K562 (cell line): Measurements from ENCODE around the gene KRT8. TPM values are rescaled to one million over a fixed set of nuclear protein-coding genes. Genes with fewer than 3 reads are reported as not detected.

ENCODE experiments used
- ATAC-seq: fragments of 200-7000 bp; cut with Tn5 transposase; 3 replicates; pipeline ENCODE4 v1.9.1; 2020; ENCODE audit warnings: moderate library complexity
- BruUV-seq: library from RNA; stranded (reverse); fragments of 400-500 nt; replicated peaks from 2 replicates; lab custom pipeline; 2021; lab: Mats Ljungman, UMichigan
- CTCF ChIA-PET: fragments of 300-600 bp; formaldehyde crosslinking; extraction: SDS; loops from one replicate; lab custom pipeline; 2021; ENCODE audit warnings: low intra/inter-chr PET ratio; lab: Yijun Ruan, JAX
- POLR2A ChIA-PET: fragments of 300-600, 350-650 bp; sonication (Branson Sonifier 250); formaldehyde crosslinking; extraction: SDS; loops from one replicate; lab custom pipeline; 2021; ENCODE audit warnings: antibody characterized with exemption, inconsistent platforms; lab: Yijun Ruan, JAX
- DNase-seq, 4 experiments: peaks; one replicate each; pipeline versions ENCODE4 v3.0.0 to v3.0.0-alpha.2; 2011 to 2018; ENCODE audit warnings: low spot score in 3 of 4, mixed read lengths in 3 of 4; ENCODE audit errors: extremely low read depth in 1 of 4
- FAIRE-seq: peaks from 2 replicates; lab custom pipeline; 2011; peaks lifted over from hg19 to GRCh38; lab: Jason Lieb, UNC
- H2AFZ ChIP-seq: 2 replicates; pipeline ENCODE4 v1.6.0; 2011; ENCODE audit warnings: low read depth, low read length, control low read depth, inconsistent platforms
- H3K27ac ChIP-seq: fragments of 200-600 bp; 3 replicates; pipeline ENCODE4 v1.8.0; 2011; ENCODE audit warnings: low read depth, mild to moderate bottlenecking, control low read depth, inconsistent platforms, low read length, moderate library complexity, mixed read lengths; ENCODE audit errors: extremely low read depth
- H3K27me3 ChIP-seq, 2 experiments: fragments of 300-600 bp in 1 of 2; 2 replicates in 1 of 2; 3 replicates in 1 of 2; pipeline versions ENCODE4 v1.6.0 to v1.8.0; 2011; ENCODE audit warnings: inconsistent platforms in 2 of 2, low read length in 2 of 2, mild to moderate bottlenecking in 1 of 2, mixed read lengths in 1 of 2, moderate library complexity in 1 of 2; ENCODE audit not compliant: control insufficient read depth in 2 of 2, insufficient read depth in 2 of 2
- H3K36me3 ChIP-seq: fragments of 300-600 bp; 3 replicates; pipeline ENCODE4 v1.8.0; 2011; ENCODE audit warnings: mild to moderate bottlenecking, low read length, inconsistent platforms; ENCODE audit not compliant: control insufficient read depth, insufficient read depth
- H3K4me1 ChIP-seq, 2 experiments: fragments of 200-600 bp in 1 of 2; replicated peaks in 1 of 2; 2 replicates in 1 of 2; 3 replicates in 1 of 2; pipeline versions ENCODE4 v1.5.1 to v1.8.0; 2011; ENCODE audit warnings: inconsistent platforms in 2 of 2, low read length in 2 of 2, mild to moderate bottlenecking in 1 of 2, mixed read lengths in 1 of 2, moderate library complexity in 1 of 2; ENCODE audit not compliant: control insufficient read depth in 2 of 2, insufficient read depth in 2 of 2
- H3K4me2 ChIP-seq: 2 replicates; pipeline ENCODE4 v1.6.1; 2011; ENCODE audit warnings: low read length, control low read depth, inconsistent platforms, mixed read lengths; ENCODE audit not compliant: insufficient read depth
- H3K4me3 ChIP-seq: fragments of 200-600 bp; sonication (generic), shearing (Covaris generic); 2 replicates; pipeline ENCODE4 v1.5.1; 2016; ENCODE audit warnings: control low read depth, inconsistent platforms
- H3K79me2 ChIP-seq: fragments of 200-600 bp; 3 replicates; pipeline ENCODE4 v1.8.0; 2011; ENCODE audit warnings: low read length, inconsistent platforms; ENCODE audit not compliant: control insufficient read depth, insufficient read depth
- H3K9ac ChIP-seq, 2 experiments: 2 replicates each; pipeline versions ENCODE4 v1.6.0 to v1.6.1; 2011; ENCODE audit warnings: low read depth in 2 of 2, low read length in 2 of 2, control low read depth in 1 of 2, inconsistent platforms in 1 of 2, mild to moderate bottlenecking in 1 of 2, mixed read lengths in 1 of 2; ENCODE audit not compliant: insufficient read depth in 1 of 2
- H3K9me1 ChIP-seq: one replicate; pipeline ENCODE4 v1.6.0; 2011; ENCODE audit warnings: inconsistent platforms, mild to moderate bottlenecking, low read length, moderate library complexity; ENCODE audit not compliant: control insufficient read depth, insufficient read depth
- H3K9me3 ChIP-seq: replicated peaks from 2 replicates; pipeline ENCODE4 v1.5.1; 2011; ENCODE audit warnings: low read depth, low read length, inconsistent platforms; ENCODE audit not compliant: control insufficient read depth, insufficient read depth
- H4K20me1 ChIP-seq: replicated peaks from 2 replicates; pipeline ENCODE4 v1.6.1; 2011; ENCODE audit warnings: low read length, inconsistent platforms, mixed read lengths; ENCODE audit not compliant: control insufficient read depth, insufficient read depth
- ESRRA ChIP-seq: fragments of 450-650 bp; IDR thresholded peaks from 2 replicates; pipeline ENCODE4 v1.6.1; 2014; ENCODE audit warnings: low read depth, mild to moderate bottlenecking, moderate library complexity, borderline replicate concordance
- FOXJ3 ChIP-seq: sonication (generic); formaldehyde crosslinking; IDR thresholded peaks from 2 replicates; pipeline ENCODE4 v1.4.0; 2020; ENCODE audit warnings: mild to moderate bottlenecking, missing genetic modification reagents
- HEY1 ChIP-seq: fragments of 250-450 bp; sonication (Bioruptor Pico); IDR thresholded peaks from 2 replicates; pipeline ENCODE4 v1.5.0; 2020; ENCODE audit warnings: mild to moderate bottlenecking, moderate library complexity, borderline replicate concordance
- KLF16 ChIP-seq: IDR thresholded peaks from 2 replicates; pipeline ENCODE4 v1.6.1; 2016; ENCODE audit warnings: antibody characterized with exemption
- ZBTB11 ChIP-seq, 3 experiments: fragments of 200-800 bp in 1 of 3; fragments of 250-450 bp in 1 of 3; fragments of 450-650 bp in 1 of 3; sonication (Bioruptor Pico) in 1 of 3; sonication (Bioruptor generic) in 1 of 3; formaldehyde crosslinking in 1 of 3; IDR thresholded peaks; 2 replicates each; pipeline versions ENCODE4 v1.6.1 to v1.8.0; 2016 to 2022; ENCODE audit warnings: mild to moderate bottlenecking in 2 of 3, missing genetic modification characterization in 2 of 3, missing compliant biosample characterization in 1 of 3, moderate library complexity in 1 of 3
- ZNF121 ChIP-seq: sonication (generic); formaldehyde crosslinking; conservative IDR thresholded peaks from 2 replicates; pipeline ENCODE4 v1.8.0; 2022; ENCODE audit warnings: missing genetic modification reagents
- ZNF280A ChIP-seq: fragments of 450-650 bp; IDR thresholded peaks from 2 replicates; pipeline ENCODE4 v1.6.1; 2018; ENCODE audit warnings: mild to moderate bottlenecking, low read depth; ENCODE audit not compliant: partially characterized antibody
- ZNF77 ChIP-seq: fragments of 250-450 bp; sonication (Bioruptor Pico); IDR thresholded peaks from 2 replicates; pipeline ENCODE4 v1.5.0; 2020
- WGBS: fragments of 100-300 bp; shearing (Covaris generic); methylation state at CpG from one replicate; pipeline ENCODE4 v1.1.6; 2016; ENCODE audit warnings: low coverage, mixed read lengths; ENCODE audit not compliant: insufficient coverage; ENCODE audit errors: missing lambda C conversion rate; 5-methylcytosine and 5-hydroxymethylcytosine counted together
- in situ Hi-C: fragments of 300-500 bp; cut with MboI; formaldehyde crosslinking; loops from 4 replicates; pipeline ENCODE4 v1.15.0; 2018; ENCODE audit warnings: inconsistent platforms, mixed read lengths
- intact Hi-C: fragments of 100-400 bp; cut with micrococcal nuclease; formaldehyde crosslinking; loops from 2 replicates; pipeline ENCODE4 v1.14.2; 2022
- polyA plus RNA-seq, 8 experiments: library from polyadenylated mRNA; depleted of rRNA in 4 of 8; stranded (reverse) in 5 of 8; unstranded in 3 of 8; fragments of >200 nt; fragmentation: Nextera tagmentation in 2 of 8; fragmentation: Illumina TruSeq in 1 of 8; extraction: Ambion mirVana in 2 of 8; extraction: Trizol in 1 of 8; gene quantifications; 2 replicates each; pipeline versions ENCODE4 v1.2.1 to v1.2.3, GENCODE V29; 2011 to 2014; ENCODE audit warnings: inconsistent platforms in 1 of 8, missing spikeins in 1 of 8
- total RNA-seq, 7 experiments: library from RNA; depleted of rRNA in 6 of 7; stranded (reverse); fragments of >200 nt in 6 of 7; fragmentation: Illumina TruSeq in 2 of 7; extraction: Trizol in 2 of 7; gene quantifications; 2 replicates each; pipeline versions ENCODE4 v1.2.1 to v1.2.3, GENCODE V29; 2011 to 2021; ENCODE audit warnings: low replicate concordance in 1 of 7

Gene KRT8
- total and polyA plus RNA-seq, 9 of the 15 experiments (the other 6 are each of a cell fraction or from before 2014, with no cell fraction given): 41.5 to 661 (median 260) TPM

- WGBS: 75% methylated on average over 9 of the region's 9 CpGs
These were observed 4.5 kb downstream of the KRT8 start for GRCh38 chr12:52900166-52900895.

More at GRCh38 chr12:52900166-52900895, 4.5 kb downstream of the KRT8 start:
- Histone ChIP-seq H3K4me1 (peaks cover 18 to 37% of the 10 kb centered on the region in 2 experiments), H3K4me3 (no peak overlapping the region), H3K4me2 (no peak overlapping the region), H2AFZ (no peak overlapping the region), H3K27me3 (no peaks in the 10 kb centered on the region), H3K79me2 (peaks cover 41% of the 10 kb centered on the region), H3K9me1 (peaks cover 3% of the 10 kb centered on the region), H4K20me1 (peaks cover 6% of the 10 kb centered on the region; the same call in 1 of the 2 replicates), H3K27ac (no peak overlapping the region; the same call in 2 of the 3 replicates), H3K9ac (peak overlapping the region in 1 of 2 experiments; percentile 59; a peak in 1 of 4 replicates), H3K36me3 (peaks cover 60% of the 10 kb centered on the region; the same call in 2 of the 3 replicates), H3K9me3 (no peaks in the 10 kb centered on the region)
- ATAC-seq (no peak), FAIRE-seq (no peak), DNase-seq (no peak)
- TF ChIP-seq ZNF121 (CRISPR knock-in tag) (peak; percentile 80), ZNF280A (no peak), ZBTB11 (CRISPR knock-in tag; IDR thresholded peaks at IDR 0.05) (peak in 1 of 3 experiments; percentile 8; a peak in 1 of 6 replicates), KLF16 (no peak), HEY1 (CRISPR knock-in tag) (no peak), ESRRA (peak; percentile 20; the same call in 1 of the 2 replicates), ZNF77 (no peak), FOXJ3 (CRISPR knock-in tag) (no peak)
- POLR2A ChIA-PET: interaction anchor here (0.6 to 1.0 kb wide), 3 partner anchors 11 to 81 kb away, joined by 3 read pairs; no protein-coding TSS in a partner anchor
- intact Hi-C loops (no loop called here), in situ Hi-C loops (no loop called here)
- CTCF ChIA-PET: no interaction called here
- BruUV-seq: no TSS peak
